Neural cell (in vitro differentiated cells): Measurements from ENCODE around the gene PQBP1.

Experiments used
- CTCF ChIP-seq: fragments of 450-650 bp; IDR thresholded peaks from 2 replicates; pipeline ENCODE4 v1.5.1; 2014; ENCODE audit warnings: antibody characterized with exemption, mild to moderate bottlenecking, moderate library complexity; ENCODE audit not compliant: poor library complexity, severe bottlenecking
- EP300 ChIP-seq: fragments of 450-650 bp; conservative IDR thresholded peaks from 2 replicates; pipeline ENCODE4 v1.6.1; 2014; ENCODE audit warnings: antibody characterized with exemption, mild to moderate bottlenecking, moderate library complexity; ENCODE audit not compliant: poor library complexity, severe bottlenecking
- POLR2AphosphoS5 ChIP-seq: IDR thresholded peaks from 2 replicates; pipeline ENCODE4 v1.6.1; 2012
- RAD21 ChIP-seq: fragments of 450-650 bp; conservative IDR thresholded peaks from 2 replicates; pipeline ENCODE4 v1.6.1; 2014; ENCODE audit warnings: antibody characterized with exemption, mild to moderate bottlenecking, moderate library complexity
- REST ChIP-seq: IDR thresholded peaks from 2 replicates; pipeline ENCODE4 v1.6.1; 2012; ENCODE audit warnings: borderline replicate concordance
- TAF1 ChIP-seq: IDR thresholded peaks from 2 replicates; pipeline ENCODE4 v1.6.1; 2012; ENCODE audit warnings: low read depth

- TF ChIP-seq CTCF (no peak), TAF1 (no peak), POLR2AphosphoS5 (no peak), RAD21 (no peak), REST (no peak), EP300 (no peak)
These were observed 42.8 kb upstream of the PQBP1 start for GRCh38 chrX:48854898-48855297.
